GM12878 (cell line): ENCODE results near the gene BIRC5. TPM values are rescaled to one million over a fixed set of nuclear protein-coding genes. Genes with fewer than 3 reads are reported as not detected.

ENCODE experiments used
- ATAC-seq: fragments of 200-7000 bp; cut with Tn5 transposase; 3 replicates; pipeline ENCODE4 v1.9.1; 2020; ENCODE audit warnings: mild to moderate bottlenecking, moderate library complexity
- BruUV-seq: library from RNA; stranded (reverse); fragments of 400-500 nt; replicated peaks from 2 replicates; lab custom pipeline; 2021; lab: Mats Ljungman, UMichigan
- CTCF ChIA-PET: fragments of 300-600 bp; sonication (Branson Sonifier 250); formaldehyde crosslinking; extraction: SDS; loops from one replicate; lab custom pipeline; 2021; ENCODE audit warnings: inconsistent platforms; lab: Yijun Ruan, JAX
- POLR2A ChIA-PET: fragments of 350-600 bp; formaldehyde crosslinking; extraction: SDS; loops from one replicate; lab custom pipeline; 2021; ENCODE audit warnings: inconsistent platforms; lab: Charles Lee
- RAD21 ChIA-PET: fragments of 300-600 bp; sonication (Branson Sonifier 250); formaldehyde crosslinking; loops from one replicate; lab custom pipeline; 2023; ENCODE audit warnings: antibody characterized with exemption; ENCODE audit not compliant: unreplicated experiment; lab: Charles Lee
- SMC1A ChIA-PET: fragments of 300-600 bp; sonication (Branson Sonifier 250); formaldehyde crosslinking; loops from one replicate; lab custom pipeline; 2023; ENCODE audit not compliant: unreplicated experiment, uncharacterized antibody; lab: Charles Lee
- DNase-seq: peaks from one replicate; pipeline ENCODE4 v3.0.0-alpha.2; 2011; ENCODE audit warnings: low read depth, low spot score
- FAIRE-seq: peaks from 3 replicates; lab custom pipeline; 2011; peaks lifted over from hg19 to GRCh38; lab: Jason Lieb, UNC
- H2AFZ ChIP-seq: 2 replicates; pipeline ENCODE4 v1.6.0; 2011; ENCODE audit warnings: low read depth, low read length, control low read depth; ENCODE audit not compliant: control insufficient read depth
- H3K27ac ChIP-seq: 2 replicates; pipeline ENCODE4 v1.5.1; 2011; ENCODE audit warnings: control low read depth; ENCODE audit not compliant: control insufficient read depth, insufficient read depth
- H3K27me3 ChIP-seq, 2 experiments: replicated peaks in 1 of 2; 2 replicates each; pipeline versions ENCODE4 v1.6.0 to v1.6.1; 2011; ENCODE audit warnings: low read length in 1 of 2; ENCODE audit not compliant: control insufficient read depth in 2 of 2, insufficient read depth in 2 of 2
- H3K36me3 ChIP-seq, 2 experiments: 2 replicates each; pipeline ENCODE4 v1.5.1; 2011; ENCODE audit warnings: low read length in 1 of 2; ENCODE audit not compliant: control insufficient read depth in 2 of 2, insufficient read depth in 2 of 2
- H3K4me1 ChIP-seq: 2 replicates; pipeline ENCODE4 v1.6.1; 2011; ENCODE audit warnings: mild to moderate bottlenecking, low read length, moderate library complexity, mixed read lengths; ENCODE audit not compliant: control insufficient read depth, insufficient read depth
- H3K4me2 ChIP-seq: 2 replicates; pipeline ENCODE4 v1.6.0; 2011; ENCODE audit warnings: control low read depth; ENCODE audit not compliant: control insufficient read depth, insufficient read depth
- H3K4me3 ChIP-seq: fragments of 200-600 bp; sonication (generic); 2 replicates; pipeline ENCODE4 v1.5.1; 2016
- H3K79me2 ChIP-seq: 2 replicates; pipeline ENCODE4 v1.6.0; 2011; ENCODE audit warnings: low read length; ENCODE audit not compliant: control insufficient read depth, insufficient read depth
- H3K9ac ChIP-seq: 2 replicates; pipeline ENCODE4 v1.8.0; 2011; ENCODE audit warnings: low read length, control low read depth, mixed read lengths; ENCODE audit not compliant: control insufficient read depth, insufficient read depth
- H3K9me3 ChIP-seq: replicated peaks from 3 replicates; pipeline ENCODE4 v1.5.1; 2011; ENCODE audit warnings: mild to moderate bottlenecking, low read length; ENCODE audit not compliant: control insufficient read depth, insufficient read depth
- H4K20me1 ChIP-seq: 2 replicates; pipeline ENCODE4 v1.6.0; 2011; ENCODE audit not compliant: control insufficient read depth, insufficient read depth
- CEBPB ChIP-seq, 2 experiments: fragments of 150-350 bp in 1 of 2; IDR thresholded peaks; 2 replicates each; pipeline ENCODE4 v1.6.1; 2012 to 2014; ENCODE audit warnings: low read depth in 2 of 2, low read length in 2 of 2, borderline replicate concordance in 1 of 2, inconsistent platforms in 1 of 2
- CHD1 ChIP-seq: IDR thresholded peaks from 2 replicates; pipeline ENCODE4 v1.6.1; 2012; ENCODE audit warnings: low read depth, low read length, improper control_type of control experiment
- HDAC6 ChIP-seq: fragments of 200-600 bp; sonication (generic); IDR thresholded peaks from one replicate; pipeline ENCODE4 v1.8.0; 2017; ENCODE audit warnings: antibody characterized with exemption; ENCODE audit not compliant: unreplicated experiment
- IRF4 ChIP-seq: IDR thresholded peaks from 2 replicates; pipeline ENCODE4 v1.6.1; 2011; ENCODE audit warnings: low read depth, low read length
- KLF5 ChIP-seq: fragments of 450-650 bp; IDR thresholded peaks from 2 replicates; pipeline ENCODE4 v1.6.1; 2014; ENCODE audit warnings: mild to moderate bottlenecking; ENCODE audit not compliant: partially characterized antibody
- MEF2A ChIP-seq: IDR thresholded peaks from 2 replicates; pipeline ENCODE4 v1.6.1; 2011; ENCODE audit warnings: low read depth, mild to moderate bottlenecking, low read length, moderate library complexity; ENCODE audit not compliant: insufficient read depth
- MTA2 ChIP-seq: fragments of 450-650 bp; IDR thresholded peaks from 2 replicates; pipeline ENCODE4 v1.6.1; 2016; ENCODE audit warnings: low read depth, mild to moderate bottlenecking, moderate library complexity
- MYC ChIP-seq: IDR thresholded peaks from 2 replicates; pipeline ENCODE4 v1.6.1; 2011; ENCODE audit warnings: mild to moderate bottlenecking, low read length, moderate library complexity, inconsistent platforms; ENCODE audit not compliant: insufficient read depth, insufficient replicate concordance, insufficient read length, severe bottlenecking
- NR2C2 ChIP-seq: IDR thresholded peaks from 2 replicates; pipeline ENCODE4 v1.6.1; 2011; ENCODE audit warnings: borderline replicate concordance, low read depth; ENCODE audit not compliant: control insufficient read depth, insufficient read length
- PAX8 ChIP-seq: fragments of 450-650 bp; IDR thresholded peaks from 2 replicates; pipeline ENCODE4 v1.6.1; 2017; ENCODE audit warnings: mild to moderate bottlenecking, moderate library complexity
- POU2F2 ChIP-seq: IDR thresholded peaks from 3 replicates; pipeline ENCODE4 v1.6.1; 2011; ENCODE audit warnings: low read depth, mild to moderate bottlenecking, low read length, borderline replicate concordance
- RCOR1 ChIP-seq: conservative IDR thresholded peaks from 2 replicates; pipeline ENCODE4 v1.6.1; 2012; ENCODE audit warnings: low read depth, low read length, improper control_type of control experiment
- SPI1 ChIP-seq: IDR thresholded peaks from 2 replicates; pipeline ENCODE4 v1.6.1; 2011; ENCODE audit warnings: low read depth, mild to moderate bottlenecking, low read length, moderate library complexity, borderline replicate concordance; ENCODE audit not compliant: insufficient read depth
- SREBF1 ChIP-seq: IDR thresholded peaks from 2 replicates; pipeline ENCODE4 v1.6.1; 2012; ENCODE audit warnings: mild to moderate bottlenecking, low read length
- SRF ChIP-seq, 2 experiments: IDR thresholded peaks; 2 replicates each; pipeline ENCODE4 v1.6.1; 2011; ENCODE audit warnings: low read depth in 2 of 2, low read length in 2 of 2, mild to moderate bottlenecking in 1 of 2, moderate library complexity in 1 of 2
- STAT1 ChIP-seq: fragments of 450-650 bp; conservative IDR thresholded peaks from 2 replicates; pipeline ENCODE4 v1.6.1; 2014; ENCODE audit warnings: antibody characterized with exemption, mild to moderate bottlenecking
- SUZ12 ChIP-seq: fragments of 200-600 bp; sonication (generic); IDR thresholded peaks from one replicate; pipeline ENCODE4 v1.6.1; 2018; ENCODE audit warnings: antibody characterized with exemption, mild to moderate bottlenecking; ENCODE audit not compliant: unreplicated experiment
- WRNIP1 ChIP-seq: IDR thresholded peaks from 2 replicates; pipeline ENCODE4 v1.6.1; 2011; ENCODE audit warnings: low read depth, low read length, improper control_type of control experiment, borderline replicate concordance
- WGBS: methylation state at CpG from one replicate; pipeline ENCODE4 v1.1.6; 2016; ENCODE audit warnings: low lambda C conversion rate; ENCODE audit not compliant: insufficient replicate concordance, insufficient coverage; ENCODE audit errors: missing lambda C conversion rate; 5-methylcytosine and 5-hydroxymethylcytosine counted together
- in situ Hi-C: fragments of 300-500 bp; cut with MboI; formaldehyde crosslinking; loops from 9 replicates; pipeline ENCODE4 v1.14.3; 2018; ENCODE audit warnings: mixed read lengths
- intact Hi-C: fragments of 100-400 bp; cut with micrococcal nuclease; formaldehyde crosslinking; loops from one replicate; pipeline ENCODE4 v1.14.2; 2022; ENCODE audit not compliant: unreplicated experiment
- polyA plus RNA-seq, 11 experiments: library from polyadenylated mRNA; depleted of rRNA in 4 of 11; unstranded in 6 of 11; stranded (reverse) in 5 of 11; fragments of >200 nt; fragmentation: Nextera tagmentation in 4 of 11; fragmentation: Illumina TruSeq in 1 of 11; extraction: Ambion mirVana in 4 of 11; extraction: Trizol in 1 of 11; gene quantifications; 1 replicate in 1 of 11; 2 replicates in 10 of 11; pipeline versions ENCODE4 v1.2.1 to v1.2.3, GENCODE V29; 2011 to 2016; ENCODE audit warnings: inconsistent platforms in 2 of 11, missing spikeins in 2 of 11, low read depth in 1 of 11
- total RNA-seq, 4 experiments: library from RNA; depleted of rRNA in 3 of 4; stranded (reverse); fragments of >200 nt in 3 of 4; fragmentation: Illumina TruSeq in 1 of 4; extraction: Trizol in 1 of 4; gene quantifications; 2 replicates each; pipeline versions ENCODE4 v1.2.1 to v1.2.3, GENCODE V29; 2013 to 2021
- TF ChIP-seq, protein P1 (sequence below): fragments of 450-650 bp; IDR thresholded peaks from 2 replicates; pipeline ENCODE4 v1.6.1; 2018; ENCODE audit warnings: mild to moderate bottlenecking, low read depth, moderate library complexity; ENCODE audit not compliant: partially characterized antibody

BIRC5 gene
- total and polyA plus RNA-seq, 10 of the 15 experiments (the other 5 are each of a cell fraction or from before 2014, with no cell fraction given), result 41.0 to 175 (median 90.8) TPM

DNA sequence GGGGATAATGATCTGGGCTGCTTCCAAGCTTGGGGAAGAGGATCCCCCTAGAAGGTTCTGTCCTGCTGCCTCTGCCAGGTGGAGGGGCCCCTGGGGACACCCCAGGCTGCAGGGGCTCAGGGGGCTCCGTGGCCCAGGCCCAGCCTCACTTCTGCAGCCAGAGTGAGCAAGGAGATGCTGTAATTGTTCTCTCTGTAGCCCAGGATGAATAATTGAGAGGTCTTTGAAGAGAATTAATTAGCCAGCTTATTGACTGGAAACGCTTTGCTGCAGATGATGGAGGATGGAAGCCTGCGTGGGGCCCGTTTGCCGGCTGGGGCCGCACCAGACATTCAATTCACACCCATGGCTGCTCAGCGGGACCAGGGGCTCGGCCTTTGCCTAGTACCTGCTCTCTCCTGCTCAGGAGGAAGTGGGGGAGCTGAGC, 55.9 kb downstream of the BIRC5 start:
- Histone ChIP-seq H3K9me3 (peaks cover 6% of the 10 kb centered on the region; the same call in 1 of the 3 replicates), H3K4me3 (no peak overlapping the region), H3K4me2 (no peak overlapping the region), H3K4me1 (peaks cover 10% of the 10 kb centered on the region), H3K36me3 (no peaks in the 10 kb centered on the region), H2AFZ (no peak overlapping the region), H4K20me1 (no peaks in the 10 kb centered on the region), H3K27me3 (peaks cover 3 to 5% of the 10 kb centered on the region in 2 experiments; a peak in 3 of 4 replicates), H3K9ac (no peak overlapping the region), H3K79me2 (no peaks in the 10 kb centered on the region), H3K27ac (no peak overlapping the region)
- no peak for ATAC-seq
- no TSS peak for BruUV-seq
- no peak for DNase-seq
- SMC1A ChIA-PET, result no interaction called here
- TF ChIP-seq, protein P1, sequence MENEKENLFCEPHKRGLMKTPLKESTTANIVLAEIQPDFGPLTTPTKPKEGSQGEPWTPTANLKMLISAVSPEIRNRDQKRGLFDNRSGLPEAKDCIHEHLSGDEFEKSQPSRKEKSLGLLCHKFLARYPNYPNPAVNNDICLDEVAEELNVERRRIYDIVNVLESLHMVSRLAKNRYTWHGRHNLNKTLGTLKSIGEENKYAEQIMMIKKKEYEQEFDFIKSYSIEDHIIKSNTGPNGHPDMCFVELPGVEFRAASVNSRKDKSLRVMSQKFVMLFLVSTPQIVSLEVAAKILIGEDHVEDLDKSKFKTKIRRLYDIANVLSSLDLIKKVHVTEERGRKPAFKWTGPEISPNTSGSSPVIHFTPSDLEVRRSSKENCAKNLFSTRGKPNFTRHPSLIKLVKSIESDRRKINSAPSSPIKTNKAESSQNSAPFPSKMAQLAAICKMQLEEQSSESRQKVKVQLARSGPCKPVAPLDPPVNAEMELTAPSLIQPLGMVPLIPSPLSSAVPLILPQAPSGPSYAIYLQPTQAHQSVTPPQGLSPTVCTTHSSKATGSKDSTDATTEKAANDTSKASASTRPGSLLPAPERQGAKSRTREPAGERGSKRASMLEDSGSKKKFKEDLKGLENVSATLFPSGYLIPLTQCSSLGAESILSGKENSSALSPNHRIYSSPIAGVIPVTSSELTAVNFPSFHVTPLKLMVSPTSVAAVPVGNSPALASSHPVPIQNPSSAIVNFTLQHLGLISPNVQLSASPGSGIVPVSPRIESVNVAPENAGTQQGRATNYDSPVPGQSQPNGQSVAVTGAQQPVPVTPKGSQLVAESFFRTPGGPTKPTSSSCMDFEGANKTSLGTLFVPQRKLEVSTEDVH, result no peak
- TF ChIP-seq PAX8, result no peak
- no peak for TF ChIP-seq CHD1
- TF ChIP-seq KLF5, result no peak
- TF ChIP-seq SREBF1, result no peak
- no peak for TF ChIP-seq SRF (IDR thresholded peaks at IDR 0.05; ENCODE audit: low read depth in 2 of 2, low read length in 2 of 2)
- TF ChIP-seq STAT1, result no peak
- TF ChIP-seq NR2C2, result no peak
- TF ChIP-seq RCOR1, result no peak
- TF ChIP-seq SUZ12, result no peak
- TF ChIP-seq CEBPB (IDR thresholded peaks at IDR 0.05; ENCODE audit: borderline replicate concordance in 1 of 2, low read depth in 2 of 2, low read length in 2 of 2), result no peak
- TF ChIP-seq HDAC6, result no peak
- TF ChIP-seq IRF4, result no peak
- TF ChIP-seq MEF2A, result no peak
- no peak for TF ChIP-seq SPI1
- TF ChIP-seq WRNIP1, result no peak
- TF ChIP-seq MTA2, result no peak
- TF ChIP-seq MYC, result no peak
- no peak for TF ChIP-seq POU2F2
- 21% methylated on average over 8 of the region's 8 CpGs for WGBS
- RAD21 ChIA-PET, result no interaction called here
- no peak for FAIRE-seq
- intact Hi-C loops, result no loop called here
- in situ Hi-C loops, result no loop called here
- CTCF ChIA-PET, result interaction anchor here (0.6 to 1.5 kb wide), 2 partner anchors 140 to 185 kb away, joined by 3 read pairs; no protein-coding TSS in a partner anchor
- POLR2A ChIA-PET, result interaction anchor here (0.5 kb wide), 1 partner anchor 8 kb away, joined by 6 read pairs; no protein-coding TSS in a partner anchor
